HG03460 (cell line): ENCODE data around the gene CPED1.

Experiments
- ATAC-seq: cut with Tn5 transposase; IDR thresholded peaks from one replicate; pipeline ENCODE4 v1.9.1; 2021; ENCODE audit not compliant: unreplicated experiment

Gene CPED1

GRCh38 chr7:121334875-121335648 lies 346.6 kb downstream of the CPED1 start:
- no peak for ATAC-seq

GRCh38 chr7:121336579-121336978 lies 348.1 kb downstream of the CPED1 start:
- no peak for ATAC-seq

GRCh38 chr7:121337398-121337797 lies 348.9 kb downstream of the CPED1 start:
- ATAC-seq, result no peak

GRCh38 chr7:121339082-121339481 lies 350.6 kb downstream of the CPED1 start:
- ATAC-seq, result no peak

GRCh38 chr7:121341933-121342332 lies 353.4 kb downstream of the CPED1 start:
- no peak for ATAC-seq

GRCh38 chr7:121342631-121343030 lies 354.1 kb downstream of the CPED1 start:
- ATAC-seq, result no peak

- no peak for ATAC-seq
These were observed 354.8 kb downstream of the CPED1 start for GRCh38 chr7:121343302-121343701.

- ATAC-seq, result no peak
These were observed 355.6 kb downstream of the CPED1 start for GRCh38 chr7:121344093-121344492.

- ATAC-seq, result no peak
These were observed 356.0 kb downstream of the CPED1 start for GRCh38 chr7:121344497-121344896.
